Testis (tissue), 2 donors: ENCODE results near the gene LMBR1L.

Experiments used
- POLR2A ChIP-seq: fragments of 450-650 bp; IDR thresholded peaks from one replicate; pipeline ENCODE4 v1.6.1; 2017; ENCODE audit warnings: antibody characterized with exemption, mild to moderate bottlenecking, moderate library complexity
- TF ChIP-seq, protein P1 (sequence below), 3 experiments: fragments of 450-650 bp in 2 of 3; fragments of 200-600 bp in 1 of 3; sonication (generic) in 1 of 3; IDR thresholded peaks; one replicate each; pipeline ENCODE4 v1.5.1; 2016 to 2019; ENCODE audit warnings: antibody characterized with exemption in 3 of 3, mild to moderate bottlenecking in 2 of 3, moderate library complexity in 1 of 3

- TF ChIP-seq, protein P1, sequence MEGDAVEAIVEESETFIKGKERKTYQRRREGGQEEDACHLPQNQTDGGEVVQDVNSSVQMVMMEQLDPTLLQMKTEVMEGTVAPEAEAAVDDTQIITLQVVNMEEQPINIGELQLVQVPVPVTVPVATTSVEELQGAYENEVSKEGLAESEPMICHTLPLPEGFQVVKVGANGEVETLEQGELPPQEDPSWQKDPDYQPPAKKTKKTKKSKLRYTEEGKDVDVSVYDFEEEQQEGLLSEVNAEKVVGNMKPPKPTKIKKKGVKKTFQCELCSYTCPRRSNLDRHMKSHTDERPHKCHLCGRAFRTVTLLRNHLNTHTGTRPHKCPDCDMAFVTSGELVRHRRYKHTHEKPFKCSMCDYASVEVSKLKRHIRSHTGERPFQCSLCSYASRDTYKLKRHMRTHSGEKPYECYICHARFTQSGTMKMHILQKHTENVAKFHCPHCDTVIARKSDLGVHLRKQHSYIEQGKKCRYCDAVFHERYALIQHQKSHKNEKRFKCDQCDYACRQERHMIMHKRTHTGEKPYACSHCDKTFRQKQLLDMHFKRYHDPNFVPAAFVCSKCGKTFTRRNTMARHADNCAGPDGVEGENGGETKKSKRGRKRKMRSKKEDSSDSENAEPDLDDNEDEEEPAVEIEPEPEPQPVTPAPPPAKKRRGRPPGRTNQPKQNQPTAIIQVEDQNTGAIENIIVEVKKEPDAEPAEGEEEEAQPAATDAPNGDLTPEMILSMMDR (IDR thresholded peaks at IDR 0.05), result peak; percentile 76 to 91 (median 90)
- peak; percentile 12 for TF ChIP-seq POLR2A
Observed at GRCh38 chr12:49130151-49131050, 19.8 kb upstream of the LMBR1L start.
